Measurements from ENCODE around the gene C9orf50.

- TF ChIP-seq, protein P1, sequence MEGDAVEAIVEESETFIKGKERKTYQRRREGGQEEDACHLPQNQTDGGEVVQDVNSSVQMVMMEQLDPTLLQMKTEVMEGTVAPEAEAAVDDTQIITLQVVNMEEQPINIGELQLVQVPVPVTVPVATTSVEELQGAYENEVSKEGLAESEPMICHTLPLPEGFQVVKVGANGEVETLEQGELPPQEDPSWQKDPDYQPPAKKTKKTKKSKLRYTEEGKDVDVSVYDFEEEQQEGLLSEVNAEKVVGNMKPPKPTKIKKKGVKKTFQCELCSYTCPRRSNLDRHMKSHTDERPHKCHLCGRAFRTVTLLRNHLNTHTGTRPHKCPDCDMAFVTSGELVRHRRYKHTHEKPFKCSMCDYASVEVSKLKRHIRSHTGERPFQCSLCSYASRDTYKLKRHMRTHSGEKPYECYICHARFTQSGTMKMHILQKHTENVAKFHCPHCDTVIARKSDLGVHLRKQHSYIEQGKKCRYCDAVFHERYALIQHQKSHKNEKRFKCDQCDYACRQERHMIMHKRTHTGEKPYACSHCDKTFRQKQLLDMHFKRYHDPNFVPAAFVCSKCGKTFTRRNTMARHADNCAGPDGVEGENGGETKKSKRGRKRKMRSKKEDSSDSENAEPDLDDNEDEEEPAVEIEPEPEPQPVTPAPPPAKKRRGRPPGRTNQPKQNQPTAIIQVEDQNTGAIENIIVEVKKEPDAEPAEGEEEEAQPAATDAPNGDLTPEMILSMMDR (IDR thresholded peaks at IDR 0.05) = no peak
- no peak for TF ChIP-seq POLR2A (IDR thresholded peaks at IDR 0.05)
Observed at GRCh38 chr9:129646252-129646651, 25.4 kb upstream of the C9orf50 start.

All from heart left ventricle (tissue), 13 donors.